Right lobe of liver (tissue), 4 donors: ENCODE measurements around the gene C3orf20.

Experiments
- POLR2A ChIP-seq: fragments of 450-650 bp; IDR thresholded peaks from one replicate; pipeline ENCODE4 v1.6.1; 2017; ENCODE audit warnings: antibody characterized with exemption, mild to moderate bottlenecking
- TF ChIP-seq, protein P1 (sequence below), 4 donors: fragments of 200-600 bp in 3 of 4; fragments of 450-650 bp in 1 of 4; IDR thresholded peaks; one replicate each; pipeline versions ENCODE4 v1.5.1 to v1.8.0; 2016 to 2022; ENCODE audit warnings: antibody characterized with exemption in 4 of 4, mild to moderate bottlenecking in 2 of 4
- donor health status: DM: no; HTN: no; CAD: no.
- donor health status: DM: no; HTN: no; CAD: no.
- donor health status: DM: no; HTN: yes; CAD: no.

DNA sequence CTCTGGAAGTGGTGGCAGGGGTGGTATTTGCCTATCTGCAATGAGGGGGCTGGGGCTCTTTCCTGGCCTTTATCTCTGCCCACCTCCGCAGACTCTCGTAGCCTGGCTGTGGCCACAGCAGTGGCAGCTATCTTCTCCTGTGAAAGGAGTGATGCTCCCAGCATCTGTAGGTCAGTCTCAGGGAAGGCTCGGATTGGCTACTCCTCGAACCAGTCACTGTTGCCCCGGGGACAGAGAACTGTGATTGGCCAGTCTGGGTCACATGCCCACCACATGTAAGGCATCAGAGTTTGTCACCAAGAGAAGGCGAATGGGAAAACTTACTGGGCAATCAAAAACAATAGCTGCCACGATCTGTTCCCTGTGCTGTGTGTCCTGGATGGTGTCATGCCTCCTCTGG is 113.7 kb downstream of the C3orf20 start:
- TF ChIP-seq, protein P1, sequence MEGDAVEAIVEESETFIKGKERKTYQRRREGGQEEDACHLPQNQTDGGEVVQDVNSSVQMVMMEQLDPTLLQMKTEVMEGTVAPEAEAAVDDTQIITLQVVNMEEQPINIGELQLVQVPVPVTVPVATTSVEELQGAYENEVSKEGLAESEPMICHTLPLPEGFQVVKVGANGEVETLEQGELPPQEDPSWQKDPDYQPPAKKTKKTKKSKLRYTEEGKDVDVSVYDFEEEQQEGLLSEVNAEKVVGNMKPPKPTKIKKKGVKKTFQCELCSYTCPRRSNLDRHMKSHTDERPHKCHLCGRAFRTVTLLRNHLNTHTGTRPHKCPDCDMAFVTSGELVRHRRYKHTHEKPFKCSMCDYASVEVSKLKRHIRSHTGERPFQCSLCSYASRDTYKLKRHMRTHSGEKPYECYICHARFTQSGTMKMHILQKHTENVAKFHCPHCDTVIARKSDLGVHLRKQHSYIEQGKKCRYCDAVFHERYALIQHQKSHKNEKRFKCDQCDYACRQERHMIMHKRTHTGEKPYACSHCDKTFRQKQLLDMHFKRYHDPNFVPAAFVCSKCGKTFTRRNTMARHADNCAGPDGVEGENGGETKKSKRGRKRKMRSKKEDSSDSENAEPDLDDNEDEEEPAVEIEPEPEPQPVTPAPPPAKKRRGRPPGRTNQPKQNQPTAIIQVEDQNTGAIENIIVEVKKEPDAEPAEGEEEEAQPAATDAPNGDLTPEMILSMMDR (IDR thresholded peaks at IDR 0.05): no peak
- no peak for TF ChIP-seq POLR2A
